ENCODE measurements around the gene CNEP1R1.

Gene CNEP1R1

GRCh38 chr16:50021544-50021943 lies 3.5 kb upstream of the CNEP1R1 start:
- no peak for DNase-seq

GRCh38 chr16:50023641-50024040 lies 1.4 kb upstream of the CNEP1R1 start:
- no peak for DNase-seq

GRCh38 chr16:50024207-50024606 lies 818 bp upstream of the CNEP1R1 start:
- no peak for DNase-seq

GRCh38 chr16:50025537-50025931 lies 509 bp downstream of the CNEP1R1 start:
- DNase-seq, result peak; percentile 4

GRCh38 chr16:50027829-50028228 lies 2.8 kb downstream of the CNEP1R1 start:
- DNase-seq, result no peak

GRCh38 chr16:50035468-50035992 lies 10.5 kb downstream of the CNEP1R1 start:
- DNase-seq, result no peak

- DNase-seq, result no peak
These were observed 11.4 kb downstream of the CNEP1R1 start for GRCh38 chr16:50036426-50036825.

- peak; percentile 89 for DNase-seq
These were observed 12.7 kb downstream of the CNEP1R1 start for GRCh38 chr16:50037662-50038220.

- peak; percentile 25 for DNase-seq
These were observed 13.3 kb downstream of the CNEP1R1 start for GRCh38 chr16:50038286-50038685.

GRCh38 chr16:50038756-50039529 lies 13.9 kb downstream of the CNEP1R1 start:
- DNase-seq, result peak; percentile 94

GRCh38 chr16:50040018-50040417 lies 15.0 kb downstream of the CNEP1R1 start:
- DNase-seq, result no peak

GRCh38 chr16:50040710-50041109 lies 15.7 kb downstream of the CNEP1R1 start:
- no peak for DNase-seq

- no peak for DNase-seq
These were observed 18.3 kb downstream of the CNEP1R1 start for GRCh38 chr16:50043358-50043757.

GRCh38 chr16:50045412-50045811 lies 20.4 kb downstream of the CNEP1R1 start:
- no peak for DNase-seq

- DNase-seq, result no peak
These were observed 21.8 kb downstream of the CNEP1R1 start for GRCh38 chr16:50046853-50047252.

- DNase-seq, result no peak
These were observed 22.8 kb downstream of the CNEP1R1 start for GRCh38 chr16:50047864-50048263.

- DNase-seq, result no peak
These were observed 25.8 kb downstream of the CNEP1R1 start for GRCh38 chr16:50050802-50051201.

GRCh38 chr16:50056226-50056625 lies 31.2 kb downstream of the CNEP1R1 start:
- no peak for DNase-seq

GRCh38 chr16:50058091-50058771 lies 33.2 kb downstream of the CNEP1R1 start:
- DNase-seq, result no peak

GRCh38 chr16:50059111-50059510 lies 34.1 kb downstream of the CNEP1R1 start:
- no peak for DNase-seq

- peak; percentile 41 for DNase-seq
These were observed 34.6 kb downstream of the CNEP1R1 start for GRCh38 chr16:50059669-50060068.

- no peak for DNase-seq
These were observed 36.3 kb downstream of the CNEP1R1 start for GRCh38 chr16:50061326-50061725.

- no peak for DNase-seq
These were observed 40.2 kb downstream of the CNEP1R1 start for GRCh38 chr16:50065241-50065623.
